H1 (cell line): ENCODE measurements around the gene NDUFAF8. TPM values are rescaled to one million over a fixed set of nuclear protein-coding genes. Genes with fewer than 3 reads are reported as not detected.
A peak's percentile ranks its signal among the peaks of the same experiment; 100 is the strongest.

Experiments
- ASH2L ChIP-seq: fragments of 200-600, 300-600 bp; sonication (generic); IDR thresholded peaks from one replicate; pipeline ENCODE4 v1.7.1; 2017; ENCODE audit warnings: low read length
- BRCA1 ChIP-seq: IDR thresholded peaks from 2 replicates; pipeline ENCODE4 v1.6.1; 2012; ENCODE audit warnings: low read depth, low read length, improper control_type of control experiment
- CREB1 ChIP-seq: IDR thresholded peaks from 2 replicates; pipeline ENCODE4 v1.6.1; 2012; ENCODE audit warnings: inconsistent platforms
- GABPA ChIP-seq: IDR thresholded peaks from 2 replicates; pipeline ENCODE4 v1.6.1; 2011; ENCODE audit warnings: mild to moderate bottlenecking, low read length, moderate library complexity, borderline replicate concordance; ENCODE audit not compliant: insufficient read depth
- JUN ChIP-seq: IDR thresholded peaks from 2 replicates; pipeline ENCODE4 v1.6.1; 2011; ENCODE audit warnings: low read depth, mild to moderate bottlenecking, improper control_type of control experiment, low read length
- KDM4A ChIP-seq: IDR thresholded peaks from one replicate; pipeline ENCODE4 v1.7.1; 2012; ENCODE audit warnings: low read depth, mild to moderate bottlenecking, moderate library complexity, low read length, inconsistent platforms; ENCODE audit not compliant: severe bottlenecking
- KDM5A ChIP-seq: fragments of 200-600 bp; IDR thresholded peaks from 2 replicates; pipeline ENCODE4 v1.7.1; 2012; ENCODE audit warnings: mild to moderate bottlenecking, low read length, inconsistent platforms, mixed read lengths
- NANOG ChIP-seq: IDR thresholded peaks from 2 replicates; pipeline ENCODE4 v1.6.1; 2011; ENCODE audit warnings: low read length, low read depth, mild to moderate bottlenecking, inconsistent platforms; ENCODE audit not compliant: insufficient read depth, poor library complexity, severe bottlenecking
- NRF1 ChIP-seq: IDR thresholded peaks from 2 replicates; pipeline ENCODE4 v1.6.1; 2011; ENCODE audit warnings: mild to moderate bottlenecking, low read depth, low read length, improper control_type of control experiment
- PHF8 ChIP-seq: fragments of 200-600 bp; sonication (generic); conservative IDR thresholded peaks from 2 replicates; pipeline ENCODE4 v1.7.1; 2012; ENCODE audit warnings: low read depth, mild to moderate bottlenecking, inconsistent platforms, low read length, moderate library complexity
- POLR2A ChIP-seq, 2 experiments: IDR thresholded peaks; 1 replicate in 1 of 2; 2 replicates in 1 of 2; pipeline ENCODE4 v1.6.1; 2011; ENCODE audit warnings: low read depth in 2 of 2, low read length in 2 of 2, mild to moderate bottlenecking in 2 of 2; ENCODE audit errors: control extremely low read depth in 1 of 2
- RBBP5 ChIP-seq: IDR thresholded peaks from 2 replicates; pipeline ENCODE4 v1.7.1; 2012; ENCODE audit warnings: low read depth, mild to moderate bottlenecking, inconsistent platforms, low read length, moderate library complexity, borderline replicate concordance
- SIN3A ChIP-seq, 2 experiments: IDR thresholded peaks in 1 of 2; conservative IDR thresholded peaks in 1 of 2; 2 replicates each; pipeline ENCODE4 v1.6.1; 2011 to 2012; ENCODE audit warnings: low read length in 2 of 2, improper control_type of control experiment in 1 of 2, low read depth in 1 of 2, mild to moderate bottlenecking in 1 of 2
- SP2 ChIP-seq: IDR thresholded peaks from 2 replicates; pipeline ENCODE4 v1.6.1; 2012; ENCODE audit warnings: mild to moderate bottlenecking, low read length, inconsistent platforms
- TAF7 ChIP-seq: optimal IDR thresholded peaks from 2 replicates; pipeline ENCODE3; 2011; ENCODE audit warnings: low read depth, mild to moderate bottlenecking, inconsistent platforms, low read length, moderate library complexity, borderline replicate concordance
- TCF12 ChIP-seq: IDR thresholded peaks from 2 replicates; pipeline ENCODE4 v1.6.1; 2011; ENCODE audit warnings: low read depth, mild to moderate bottlenecking, low read length
- YY1 ChIP-seq: IDR thresholded peaks from 2 replicates; pipeline ENCODE4 v1.6.1; 2011; ENCODE audit warnings: low read depth, mild to moderate bottlenecking, low read length
- polyA plus RNA-seq, 7 experiments: library from polyadenylated mRNA; depleted of rRNA in 3 of 7; stranded (reverse) in 5 of 7; unstranded in 2 of 7; fragments of >200 nt in 5 of 7; fragments of 200-250 nt in 2 of 7; gene quantifications; 1 replicate in 5 of 7; 2 replicates in 1 of 7; 4 replicates in 1 of 7; pipeline versions ENCODE4 v1.2.1 to v1.2.3, GENCODE V29; 2011 to 2013; ENCODE audit warnings: missing spikeins in 2 of 7, mixed read lengths in 2 of 7
- total RNA-seq: library from RNA; stranded (reverse); fragmentation: NEBNext Ultra II Directional; extraction: Animal tissue kit (Norgen Biotek cat#: 25700); gene quantifications from 2 replicates; pipeline ENCODE4 v1.2.1, GENCODE V29; 2021

NDUFAF8 gene
- total and polyA plus RNA-seq, 2 of the 8 experiments (the other 6 are each of a cell fraction or from before 2014, with no cell fraction given), result 48.9 to 91.1 TPM

DNA sequence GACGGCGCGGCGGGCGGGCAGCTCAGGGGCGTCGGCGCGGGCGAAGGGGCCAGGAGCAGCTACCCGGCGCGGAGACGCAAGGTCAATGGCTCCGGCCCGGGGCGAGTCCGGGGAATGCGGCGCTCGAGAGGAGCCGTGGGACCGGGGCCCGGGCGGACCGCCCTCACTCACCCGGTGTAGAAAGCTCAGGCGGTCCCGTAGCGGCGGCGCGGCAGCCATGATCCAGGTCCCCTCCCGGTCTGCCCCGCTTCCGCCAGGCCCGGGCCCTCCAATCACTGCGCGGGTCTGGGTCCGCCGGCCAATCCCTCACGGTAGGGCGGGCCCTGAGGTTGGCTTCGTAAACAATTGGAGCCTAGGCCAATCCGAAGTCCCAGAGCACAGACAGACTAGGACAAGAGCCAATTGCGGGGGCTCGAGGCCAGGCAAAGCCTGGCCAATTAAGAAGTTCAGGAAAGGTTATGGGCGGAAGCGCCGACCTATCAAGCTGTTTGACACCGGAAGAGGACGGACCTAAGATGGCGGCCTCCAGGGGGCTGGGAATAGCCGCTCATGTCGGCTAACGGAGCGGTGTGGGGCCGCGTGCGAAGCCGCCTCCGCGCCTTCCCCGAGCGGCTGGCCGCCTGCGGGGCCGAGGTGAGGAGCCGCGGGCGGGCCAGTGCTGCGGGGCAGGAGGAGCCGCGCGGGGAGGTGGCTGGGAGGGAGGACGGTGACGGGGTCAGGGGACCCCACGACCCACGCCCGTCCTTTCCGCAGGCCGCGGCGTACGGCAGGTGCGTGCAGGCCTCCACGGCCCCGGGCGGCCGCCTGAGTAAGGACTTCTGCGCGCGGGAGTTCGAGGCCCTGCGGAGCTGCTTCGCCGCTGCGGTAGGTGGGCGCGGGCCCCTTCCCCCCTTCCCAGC is at the start of gene NDUFAF8, which contains the start of gene TEPSIN (continued):
- TF ChIP-seq NRF1, result no peak
- peak in 1 of 2 experiments; percentile 47; a peak in 2 of 3 replicates for TF ChIP-seq POLR2A (IDR thresholded peaks at IDR 0.05; ENCODE audit: control extremely low read depth in 1 of 2, low read depth in 2 of 2, low read length in 2 of 2)
- TF ChIP-seq RBBP5, result 0 out of 2 replicates have a peak, but pooled peaks have one; percentile 60
- TF ChIP-seq PHF8, result peak; percentile 75
- no peak for TF ChIP-seq JUN
- TF ChIP-seq NANOG, result no peak
- peak; percentile 59 for TF ChIP-seq KDM4A
- TF ChIP-seq GABPA, result peak; percentile 84; the same call in 1 of the 2 replicates
- peak; percentile 25 for TF ChIP-seq ASH2L
- peak; percentile 75 for TF ChIP-seq KDM5A
- TF ChIP-seq CREB1, result peak; percentile 62
- TF ChIP-seq YY1, result peak; percentile 97
- peak in 1 of 2 experiments; percentile 71; a peak in 2 of 4 replicates for TF ChIP-seq SIN3A (conservative IDR thresholded peaks at IDR 0.05 in 1 of 2, IDR thresholded peaks at IDR 0.05 in 1 of 2; ENCODE audit: low read depth in 1 of 2, low read length in 2 of 2)
- peak; percentile 96 for TF ChIP-seq SP2
- TF ChIP-seq TCF12, result no peak
- no peak for TF ChIP-seq TAF7
- TF ChIP-seq BRCA1, result no peak
